Measurements from ENCODE around the gene SBK3. TPM values are rescaled to one million over a fixed set of nuclear protein-coding genes. Genes with fewer than 3 reads are reported as not detected.

SBK3 gene
- total and polyA plus RNA-seq, 2 of the 8 experiments (the other 6 are each of a cell fraction or from before 2014, with no cell fraction given): 0.76 to 1.5 TPM

- H4K20me1 ChIP-seq (replicated peaks in 1 of 2; ENCODE audit: control insufficient read depth in 1 of 2, insufficient read depth in 2 of 2, low read length in 2 of 2): peaks cover 0 to 3% of the 10 kb centered on the region in 2 experiments
- no peak overlapping the region for H3K23ac ChIP-seq (ENCODE audit: insufficient read length)
- H3K79me1 ChIP-seq (ENCODE audit: low read depth, low read length): no peaks in the 10 kb centered on the region
- no peak overlapping the region for H3K9ac ChIP-seq (replicated peaks in 1 of 4; ENCODE audit: extremely low read depth in 1 of 4, low read depth in 3 of 4, low read length in 3 of 4)
- no peak overlapping the region for H2BK5ac ChIP-seq (ENCODE audit: low read depth, low read length)
- H2BK15ac ChIP-seq (ENCODE audit: low read length): no peak overlapping the region
- H3K4me1 ChIP-seq (replicated peaks in 1 of 4; ENCODE audit: control insufficient read depth in 3 of 4, insufficient read depth in 4 of 4, low read length in 3 of 4): peaks cover 0 to 20% (median 12%) of the 10 kb centered on the region in 4 experiments; a peak in 6 of 7 replicates
- no peak overlapping the region for H2AK5ac ChIP-seq (ENCODE audit: low read depth, low read length)
- H3K4me2 ChIP-seq (ENCODE audit: insufficient read depth in 1 of 2, low read depth in 2 of 2, low read length in 2 of 2): no peak overlapping the region
- no peaks in the 10 kb centered on the region for H3K79me2 ChIP-seq (ENCODE audit: control insufficient read depth in 1 of 2, insufficient read depth in 2 of 2, low read length in 2 of 2)
- no peak overlapping the region for H2BK12ac ChIP-seq (ENCODE audit: low read depth, low read length)
- no peak overlapping the region for H4K5ac ChIP-seq (ENCODE audit: insufficient read length, low read depth, low read length)
- no peak overlapping the region for H2BK20ac ChIP-seq (ENCODE audit: low read length)
- H3K9me3 ChIP-seq (ENCODE audit: insufficient read depth in 2 of 2, low read depth in 1 of 2, low read length in 1 of 2): no peaks in the 10 kb centered on the region
- no peaks in the 10 kb centered on the region; a peak in 3 of 7 replicates for H3K27me3 ChIP-seq (replicated peaks in 1 of 4; ENCODE audit: control insufficient read depth in 3 of 4, extremely low read depth in 1 of 4, insufficient read depth in 3 of 4, low read length in 3 of 4)
- H3K27ac ChIP-seq (ENCODE audit: low read depth, low read length): no peak overlapping the region
- 81 to 100% methylated on average over 1 to 5 of the region's 5 CpGs for WGBS, 2 experiments (ENCODE audit: extremely low coverage in 1 of 2, insufficient coverage in 1 of 2, insufficient read length in 1 of 2, insufficient replicate concordance in 2 of 2, low coverage in 1 of 2, low lambda C conversion rate in 2 of 2, missing lambda C conversion rate in 1 of 2)
- ChIA-PET CTCF (ENCODE audit: partially characterized antibody) (interaction anchor here (1.0 to 1.4 kb wide), 2 partner anchors 29 to 39 kb away, joined by 3 read pairs; no protein-coding TSS in a partner anchor), POLR2A (ENCODE audit: partially characterized antibody) (interaction anchor here (1.2 kb wide), 1 partner anchor 12 kb away, joined by 6 read pairs; no protein-coding TSS in a partner anchor)
- no peak for DNase-seq (ENCODE audit: low read depth in 1 of 2, low spot score in 2 of 2)
- H3K56ac ChIP-seq (replicated peaks; ENCODE audit: insufficient read length, low read depth, low read length): no peak overlapping the region
- H3K18ac ChIP-seq (ENCODE audit: extremely low read depth, low read length): no peak overlapping the region
- H2AFZ ChIP-seq (ENCODE audit: low read length): no peak overlapping the region
- no peak overlapping the region for H3K4me3 ChIP-seq (ENCODE audit: extremely low read depth in 1 of 4, insufficient read depth in 2 of 4, low read depth in 3 of 4, low read length in 4 of 4)
- peaks cover 12% of the 10 kb centered on the region; the same call in 1 of the 2 replicates for H3K23me2 ChIP-seq (ENCODE audit: low read depth, low read length)
- H4K8ac ChIP-seq (ENCODE audit: extremely low read depth, insufficient read depth, low read length): no peak overlapping the region
- H4K91ac ChIP-seq (replicated peaks; ENCODE audit: insufficient read length, low read length): no peak overlapping the region
- H2BK120ac ChIP-seq (replicated peaks; ENCODE audit: low read depth, low read length): no peak overlapping the region
- no peak for FAIRE-seq
- H3K4ac ChIP-seq (replicated peaks; ENCODE audit: insufficient read length, low read depth, low read length): no peak overlapping the region
- no peaks in the 10 kb centered on the region; a peak in 1 of 8 replicates for H3K36me3 ChIP-seq (ENCODE audit: control insufficient read depth in 2 of 4, insufficient read depth in 4 of 4, low read length in 3 of 4)
- H3K14ac ChIP-seq (ENCODE audit: insufficient read length): no peak overlapping the region
- TF ChIP-seq GABPA (IDR thresholded peaks at IDR 0.05; ENCODE audit: borderline replicate concordance, insufficient read depth, low read length) (no peak), RXRA (IDR thresholded peaks at IDR 0.05; ENCODE audit: insufficient read depth, low read depth, low read length) (no peak), EZH2 (IDR thresholded peaks at IDR 0.05; ENCODE audit: low read depth, low read length, severe bottlenecking) (no peak), PHF8 (conservative IDR thresholded peaks at IDR 0.05; ENCODE audit: low read depth, low read length) (no peak), USF2 (IDR thresholded peaks at IDR 0.05; ENCODE audit: low read length) (no peak), CHD1 (IDR thresholded peaks at IDR 0.05; ENCODE audit: low read depth, low read length) (no peak), SP2 (IDR thresholded peaks at IDR 0.05; ENCODE audit: low read length) (no peak), EP300 (IDR thresholded peaks at IDR 0.05; ENCODE audit: borderline replicate concordance in 1 of 2, low read depth in 2 of 2, low read length in 2 of 2) (no peak), SIRT6 (IDR thresholded peaks at IDR 0.05; ENCODE audit: low read length) (no peak), JUN (IDR thresholded peaks at IDR 0.05; ENCODE audit: low read depth, low read length) (no peak), SRF (IDR thresholded peaks at IDR 0.05; ENCODE audit: low read depth, low read length) (no peak), RBBP5 (IDR thresholded peaks at IDR 0.05; ENCODE audit: borderline replicate concordance, low read depth, low read length) (no peak), SIN3A (conservative IDR thresholded peaks at IDR 0.05 in 1 of 2, IDR thresholded peaks at IDR 0.05 in 1 of 2; ENCODE audit: low read depth in 1 of 2, low read length in 2 of 2) (no peak)
Measured at GRCh38 chr19:55543567-55543966, 1.8 kb downstream of the SBK3 start.
